ENCODE measurements around the gene ARHGAP31. TPM values are rescaled to one million over a fixed set of nuclear protein-coding genes. Genes with fewer than 3 reads are reported as not detected.
"Not testable (repeated sequence)": the region's sequence is repeated elsewhere in the genome, so short reads cannot be mapped to it uniquely, and the experiment has no call there.

ARHGAP31 gene
- total RNA-seq, 1 experiment from 2014 or later: 10.5 TPM

GRCh38 chr3:119350114-119350513 is 55.9 kb downstream of the ARHGAP31 start:
- no peak for DNase-seq (ENCODE audit: low read depth)

GRCh38 chr3:119351581-119351980 is 57.4 kb downstream of the ARHGAP31 start:
- no peak for DNase-seq (ENCODE audit: low read depth)

GRCh38 chr3:119352034-119352609 is 57.9 kb downstream of the ARHGAP31 start:
- peak; percentile 9 for DNase-seq (ENCODE audit: low read depth)

DNA sequence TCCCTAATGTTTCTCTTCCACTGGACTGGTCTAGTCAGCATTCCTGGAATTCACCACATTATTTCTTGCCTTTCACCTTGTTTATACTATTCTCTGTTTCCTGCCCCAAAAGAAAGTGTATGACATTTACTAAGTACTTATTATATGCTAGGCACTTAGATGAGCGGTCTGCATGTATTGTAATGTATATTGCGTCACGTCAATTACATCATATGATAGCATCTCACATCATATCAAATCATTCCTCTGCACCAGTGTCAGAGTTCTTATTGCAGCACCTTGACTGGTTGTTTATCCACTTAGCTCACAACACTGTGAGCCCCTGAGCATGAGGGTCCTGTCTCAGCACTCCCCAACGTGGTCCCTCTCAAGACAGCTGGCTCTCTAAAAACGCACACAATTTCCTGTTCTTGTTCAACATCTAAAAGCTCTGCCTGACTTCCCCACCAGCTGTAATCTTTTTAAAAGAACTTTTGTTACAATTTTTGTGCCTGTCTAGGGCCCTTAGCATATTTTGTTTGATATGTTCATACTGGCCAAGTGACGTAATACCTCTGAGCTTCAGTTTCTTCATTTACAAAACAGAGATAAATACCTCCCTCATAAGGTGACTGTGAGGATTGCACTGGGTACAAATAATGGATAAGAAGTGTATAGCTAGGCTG is 58.8 kb downstream of the ARHGAP31 start:
- peak; percentile 44 for DNase-seq (ENCODE audit: low read depth)

- DNase-seq (ENCODE audit: low read depth): not testable (repeated sequence)
Observed at GRCh38 chr3:119355608-119356007, 61.4 kb downstream of the ARHGAP31 start.

DNA sequence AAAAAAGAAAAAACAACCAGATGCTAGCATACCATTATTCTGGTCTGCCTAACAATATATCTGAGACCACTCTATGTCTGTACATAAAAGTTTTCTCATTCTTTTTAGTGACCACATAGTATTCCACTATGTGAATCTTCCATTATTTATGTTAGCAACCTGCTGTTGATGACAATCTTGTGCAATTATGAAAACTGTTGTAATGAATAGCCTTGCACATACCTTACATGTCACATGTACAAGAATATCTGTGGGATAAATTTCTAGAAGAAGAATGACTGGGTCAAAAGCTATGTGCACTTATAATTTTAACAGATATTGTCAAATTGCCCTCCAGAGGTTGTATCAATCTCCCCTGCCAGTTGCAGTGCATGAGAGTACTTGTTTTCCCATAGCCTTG is 62.5 kb downstream of the ARHGAP31 start:
- no peak for DNase-seq (ENCODE audit: low read depth)

DNA sequence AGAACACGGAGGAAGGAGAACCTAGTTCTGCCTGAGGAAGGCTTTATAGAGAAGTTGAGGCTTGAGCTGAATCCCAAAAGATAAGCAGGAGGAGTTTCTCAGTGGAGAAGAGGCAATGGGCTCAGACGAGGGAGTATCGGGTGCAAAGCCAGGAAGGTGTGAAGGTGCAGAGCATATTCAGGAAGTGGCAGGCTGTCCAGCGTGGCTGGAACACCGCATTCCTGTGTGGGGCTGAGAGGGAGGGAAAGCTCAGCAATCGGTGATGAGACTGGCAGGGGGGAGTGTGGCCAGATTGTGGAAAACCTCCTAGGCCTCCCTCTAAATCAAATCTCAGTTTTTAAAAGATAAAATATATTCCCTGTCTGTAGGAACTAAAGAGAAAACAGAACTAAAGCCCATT is 63.0 kb downstream of the ARHGAP31 start:
- DNase-seq (ENCODE audit: low read depth): no peak

DNA sequence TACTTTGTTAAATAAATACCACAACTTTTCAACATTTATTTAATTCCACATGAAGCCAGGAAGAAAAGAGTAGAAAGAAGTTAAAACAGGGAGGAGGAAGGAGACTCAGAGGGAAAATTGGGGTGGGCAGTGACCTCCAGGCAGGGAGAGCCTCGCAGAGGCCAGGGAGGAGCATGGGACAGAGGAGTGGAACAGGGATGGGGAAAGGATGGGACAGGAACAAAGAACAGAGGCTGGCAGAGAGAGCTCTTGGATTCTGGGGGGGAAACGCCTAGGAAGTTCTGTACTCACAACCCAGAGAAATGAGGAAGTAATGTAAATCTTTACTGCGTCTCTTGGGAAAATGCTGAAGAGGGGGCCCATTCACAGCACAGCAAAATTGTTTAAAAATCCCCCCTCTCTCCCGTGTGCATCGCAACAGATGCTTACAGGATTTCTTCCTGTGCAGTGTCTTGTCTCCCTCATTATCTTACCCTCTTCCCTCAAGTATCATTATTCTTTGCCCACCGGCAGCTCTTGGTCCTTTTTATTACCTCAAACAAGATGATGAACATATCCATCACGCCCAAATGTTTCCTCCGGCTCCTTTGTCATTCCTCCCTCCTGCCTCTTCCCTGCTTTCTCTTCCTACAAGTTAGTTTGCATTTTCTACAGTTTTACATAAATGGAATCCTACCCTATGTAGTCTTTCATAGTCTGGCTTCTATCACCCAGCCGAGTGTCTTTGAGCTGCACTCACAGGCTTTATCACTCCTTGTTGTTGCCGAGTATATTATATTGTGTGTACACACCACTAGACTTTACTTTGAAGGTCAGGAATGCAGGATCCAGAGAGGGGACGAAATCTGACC is 65.5 kb downstream of the ARHGAP31 start:
- DNase-seq (ENCODE audit: low read depth): no peak

- no peak for DNase-seq (ENCODE audit: low read depth)
Observed at GRCh38 chr3:119360736-119361462, 66.7 kb downstream of the ARHGAP31 start.

- DNase-seq (ENCODE audit: low read depth): no peak
Observed at GRCh38 chr3:119362010-119362409, 67.8 kb downstream of the ARHGAP31 start.

DNA sequence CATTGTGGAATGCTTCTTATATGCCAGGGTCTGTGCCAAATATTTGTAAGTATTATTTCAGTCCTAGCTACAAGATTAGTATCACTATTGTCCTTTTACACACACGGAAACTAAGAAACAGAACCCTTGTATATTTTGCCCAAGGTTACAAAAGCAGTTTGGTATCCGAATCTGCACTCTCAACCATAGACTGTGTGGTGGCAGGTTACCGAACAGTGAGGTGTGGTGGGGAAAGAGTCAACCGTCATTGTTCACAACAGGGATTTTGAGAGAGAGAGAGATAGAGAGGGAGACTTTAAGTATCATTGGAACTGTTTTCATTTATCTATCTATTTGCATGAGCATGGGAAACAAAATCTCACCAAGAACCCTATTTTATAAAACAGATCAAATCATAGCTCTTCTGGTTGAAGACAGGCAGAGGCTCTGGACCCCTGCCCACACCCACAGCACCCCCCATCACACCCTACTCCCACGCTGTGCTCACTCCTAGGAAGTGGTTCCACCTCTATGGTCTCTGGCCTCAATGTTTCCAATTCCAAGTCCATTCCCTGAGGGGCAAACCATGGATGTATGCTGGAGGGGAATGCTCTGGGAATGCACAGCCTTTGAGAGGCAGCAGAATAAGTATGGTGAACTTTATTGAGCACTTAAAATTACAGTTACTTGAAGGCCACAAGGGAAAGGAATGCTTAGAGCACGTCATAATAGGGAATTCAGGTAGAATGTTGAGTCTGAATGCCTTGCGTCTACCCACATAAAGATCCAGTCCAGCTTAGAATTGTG is 69.0 kb downstream of the ARHGAP31 start:
- DNase-seq (ENCODE audit: low read depth): no peak

GRCh38 chr3:119364401-119364800 is 70.2 kb downstream of the ARHGAP31 start:
- no peak for DNase-seq (ENCODE audit: low read depth)

- no peak for DNase-seq (ENCODE audit: low read depth)
Observed at GRCh38 chr3:119365418-119365817, 71.2 kb downstream of the ARHGAP31 start.

- DNase-seq (ENCODE audit: low read depth): no peak
Observed at GRCh38 chr3:119367000-119367399, 72.8 kb downstream of the ARHGAP31 start.

- no peak for DNase-seq (ENCODE audit: low read depth)
Observed at GRCh38 chr3:119368298-119368697, 74.1 kb downstream of the ARHGAP31 start.

DNA sequence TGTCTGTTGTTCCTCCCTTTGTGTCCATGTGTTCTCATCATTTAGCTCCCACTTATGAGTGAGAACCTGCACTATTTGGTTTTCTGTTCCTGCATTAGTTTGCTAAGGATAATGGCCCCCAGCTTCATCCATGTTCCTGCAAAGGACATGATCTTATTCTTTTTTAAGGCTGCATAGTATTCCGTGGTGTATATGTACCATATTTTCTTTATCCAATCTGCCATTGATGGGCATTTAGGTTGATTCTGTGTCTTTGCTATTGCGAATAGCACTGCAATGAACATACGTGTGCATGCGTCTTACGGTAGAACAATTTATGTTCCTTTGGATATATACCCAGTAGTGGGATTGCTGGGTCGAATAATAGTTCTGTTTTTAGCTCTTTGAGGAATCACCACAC is 77.6 kb downstream of the ARHGAP31 start:
- DNase-seq (ENCODE audit: low read depth): not testable (repeated sequence)

- no peak for DNase-seq (ENCODE audit: low read depth)
Observed at GRCh38 chr3:119375106-119375505, 80.9 kb downstream of the ARHGAP31 start.

GRCh38 chr3:119375510-119375909 is 81.3 kb downstream of the ARHGAP31 start:
- DNase-seq (ENCODE audit: low read depth): no peak

DNA sequence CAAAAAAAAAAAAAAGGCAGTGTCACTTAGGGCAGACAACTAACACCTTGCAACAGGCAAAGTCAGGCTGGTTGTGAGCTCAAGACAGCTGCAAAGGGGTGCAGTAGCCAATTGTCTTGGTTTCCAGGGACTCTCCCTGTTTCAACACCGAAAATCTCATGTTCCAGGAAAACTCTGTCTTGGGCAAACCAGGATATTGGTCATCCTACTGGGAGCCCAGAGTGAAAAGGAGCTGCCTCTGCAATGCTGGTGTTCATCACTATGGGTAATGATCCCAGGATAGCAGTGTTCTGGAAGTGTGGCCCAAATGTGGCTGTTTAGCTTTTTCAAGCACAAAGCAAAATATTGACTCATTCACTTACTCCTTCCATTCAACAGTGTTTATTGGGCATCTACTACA is 82.6 kb downstream of the ARHGAP31 start:
- no peak for DNase-seq (ENCODE audit: low read depth)

DNA sequence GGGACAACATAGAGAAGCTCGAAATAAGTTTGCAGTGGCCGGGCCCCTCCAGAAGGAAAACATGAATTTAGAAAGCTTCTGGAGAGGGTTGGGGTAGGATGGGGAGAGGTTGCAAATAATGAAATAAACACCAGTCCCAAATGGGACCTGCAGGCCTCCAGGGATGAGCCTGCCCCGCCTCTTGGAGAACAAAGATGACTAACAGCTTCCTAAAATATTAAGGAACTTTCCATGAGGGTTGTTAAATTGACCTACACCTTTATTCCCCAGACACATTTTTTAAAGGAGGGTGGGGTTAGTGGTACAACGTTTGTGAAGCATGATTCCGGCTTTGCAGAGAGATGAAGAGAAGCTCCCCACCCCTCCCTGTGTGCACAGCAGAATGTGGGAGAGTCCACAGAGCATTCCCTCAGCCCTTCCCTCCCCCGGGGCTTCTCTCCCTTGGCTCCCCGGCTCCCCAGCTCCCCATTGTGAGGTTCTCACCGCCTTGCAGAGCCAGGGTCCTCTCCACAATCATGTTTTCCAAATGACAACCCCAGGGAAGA is 84.1 kb downstream of the ARHGAP31 start:
- DNase-seq (ENCODE audit: low read depth): no peak

- DNase-seq (ENCODE audit: low read depth): peak; percentile 15
Observed at GRCh38 chr3:119380697-119381096, 86.5 kb downstream of the ARHGAP31 start.

Data from M059J (cell line).